Measurements from ENCODE around the gene CASP2. TPM values are rescaled to one million over a fixed set of nuclear protein-coding genes. Genes with fewer than 3 reads are reported as not detected.
A peak's percentile ranks its signal among the peaks of the same experiment; 100 is the strongest.

Gene CASP2
- total RNA-seq, 1 donor from 2014 or later = 39.8 TPM

DNA sequence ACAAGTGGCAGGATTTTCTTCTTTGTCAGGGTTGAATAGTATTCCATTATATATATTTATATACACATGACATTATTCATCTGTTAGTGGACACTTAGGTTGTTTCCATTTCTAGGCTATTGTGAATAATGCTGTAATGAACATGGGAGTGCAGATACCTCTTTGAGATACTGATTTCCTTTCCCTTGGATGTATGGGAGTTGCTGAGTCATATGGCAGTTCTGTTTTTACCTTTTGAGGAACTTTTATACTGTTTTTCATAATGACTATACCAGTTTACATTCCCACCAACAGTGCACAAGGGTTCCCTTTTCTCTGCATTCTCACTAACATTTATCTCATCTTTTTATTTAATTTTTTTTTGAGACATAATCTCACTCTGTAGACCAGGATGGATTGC lies 26.0 kb downstream of the CASP2 start:
- DNase-seq (ENCODE audit: low spot score) = no peak
- no peak for TF ChIP-seq EZH2phosphoT487 (IDR thresholded peaks at IDR 0.05)
- TF ChIP-seq EZH2 (IDR thresholded peaks at IDR 0.05) = no peak
- TF ChIP-seq CTCF (IDR thresholded peaks at IDR 0.05) = no peak
- H3K9me3 ChIP-seq (ENCODE audit: low read depth) = no peaks in the 10 kb centered on the region
- H4K20me1 ChIP-seq (ENCODE audit: low read depth) = no peaks in the 10 kb centered on the region
- H3K27ac ChIP-seq = no peak overlapping the region
- no peak overlapping the region for H2AFZ ChIP-seq (replicated peaks)
- H3K4me1 ChIP-seq = no peaks in the 10 kb centered on the region
- no peak overlapping the region for H3K27ac Mint-ChIP-seq
- H3K9ac ChIP-seq = no peak overlapping the region
- H3K36me3 ChIP-seq = no peaks in the 10 kb centered on the region
- H3K27me3 Mint-ChIP-seq (ENCODE audit: insufficient read depth, low read depth) = peaks cover 8% of the 10 kb centered on the region
- no peak overlapping the region for H3K4me3 Mint-ChIP-seq
- H3K27me3 ChIP-seq = no peaks in the 10 kb centered on the region
- H3K4me2 ChIP-seq = no peak overlapping the region
- peaks cover 14% of the 10 kb centered on the region for H3K36me3 Mint-ChIP-seq
- H3K79me2 ChIP-seq (ENCODE audit: low read depth) = no peaks in the 10 kb centered on the region
- H3K9me3 Mint-ChIP-seq = no peaks in the 10 kb centered on the region
- no peaks in the 10 kb centered on the region for H3F3A ChIP-seq (ENCODE audit: low read depth)
- H3K4me1 Mint-ChIP-seq = peaks cover 19% of the 10 kb centered on the region
- no peak overlapping the region for H3K4me3 ChIP-seq

DNA sequence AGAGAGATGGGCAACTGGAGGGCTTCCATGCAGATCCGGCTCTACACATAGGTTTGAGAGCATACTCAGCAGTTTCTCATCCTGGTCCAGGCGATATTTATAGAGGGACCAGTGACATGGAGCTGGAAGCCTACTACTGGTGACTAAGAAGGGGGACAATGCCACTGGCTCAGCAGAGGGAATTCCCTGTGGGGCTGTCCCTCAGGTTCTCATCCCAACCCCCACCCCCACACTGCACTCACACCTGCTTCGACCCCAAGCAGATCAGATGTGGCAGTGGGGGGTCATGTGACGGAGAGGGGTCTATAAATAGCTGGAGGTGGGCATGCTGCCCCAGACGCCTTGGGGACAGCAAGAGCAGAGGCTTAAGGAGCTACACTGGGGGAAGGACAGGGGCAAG lies 27.6 kb downstream of the CASP2 start, which contains the start of gene CLCN1:
CLCN1 (plus strand) TSS at position 336 of the 400 bp plus-strand sequence. CDS start 102 bp downstream, outside the sequence.
- H3K27ac Mint-ChIP-seq = peak within 1 kb of the TSS; percentile 42
- Histone ChIP-seq H3K4me3 (no peak within 1 kb of the TSS), H3K4me1 (no peaks in the 10 kb centered on the region), H3K27me3 (no peaks in the 10 kb centered on the region), H3K27ac (no peak within 1 kb of the TSS), H3F3A (ENCODE audit: low read depth) (no peaks in the 10 kb centered on the region), H3K36me3 (no peaks in the 10 kb centered on the region), H3K79me2 (ENCODE audit: low read depth) (no peaks in the 10 kb centered on the region), H3K9ac (no peak within 1 kb of the TSS), H2AFZ (replicated peaks) (no peak within 1 kb of the TSS), H3K4me2 (no peak within 1 kb of the TSS), H4K20me1 (ENCODE audit: low read depth) (no peaks in the 10 kb centered on the region), H3K9me3 (ENCODE audit: low read depth) (no peaks in the 10 kb centered on the region)
- H3K4me3 Mint-ChIP-seq = no peak within 1 kb of the TSS
- H3K27me3 Mint-ChIP-seq (ENCODE audit: insufficient read depth, low read depth) = peaks cover 12% of the 10 kb centered on the region
- TF ChIP-seq EZH2phosphoT487 (IDR thresholded peaks at IDR 0.05) = no peak
- no peak for TF ChIP-seq EZH2 (IDR thresholded peaks at IDR 0.05)
- no peak for TF ChIP-seq CTCF (IDR thresholded peaks at IDR 0.05)
- peaks cover 19% of the 10 kb centered on the region for H3K4me1 Mint-ChIP-seq
- H3K36me3 Mint-ChIP-seq = peaks cover 6% of the 10 kb centered on the region
- no peaks in the 10 kb centered on the region for H3K9me3 Mint-ChIP-seq
- DNase-seq (ENCODE audit: low spot score) = no peak

- no peak overlapping the region for H3K27ac Mint-ChIP-seq
- Histone ChIP-seq H3K79me2 (ENCODE audit: low read depth) (no peaks in the 10 kb centered on the region), H3K4me3 (no peak overlapping the region), H3K36me3 (no peaks in the 10 kb centered on the region), H3K27me3 (no peaks in the 10 kb centered on the region), H2AFZ (replicated peaks) (no peak overlapping the region), H3K9ac (no peak overlapping the region), H3K9me3 (ENCODE audit: low read depth) (no peaks in the 10 kb centered on the region), H4K20me1 (ENCODE audit: low read depth) (no peaks in the 10 kb centered on the region), H3K4me2 (no peak overlapping the region), H3K4me1 (no peaks in the 10 kb centered on the region), H3F3A (ENCODE audit: low read depth) (no peaks in the 10 kb centered on the region), H3K27ac (no peak overlapping the region)
- peaks cover 14% of the 10 kb centered on the region for H3K27me3 Mint-ChIP-seq (ENCODE audit: insufficient read depth, low read depth)
- peaks cover 6% of the 10 kb centered on the region for H3K36me3 Mint-ChIP-seq
- peaks cover 19% of the 10 kb centered on the region for H3K4me1 Mint-ChIP-seq
- H3K9me3 Mint-ChIP-seq = no peaks in the 10 kb centered on the region
- no peak overlapping the region for H3K4me3 Mint-ChIP-seq
- no peak for DNase-seq (ENCODE audit: low spot score)
- no peak for TF ChIP-seq CTCF (IDR thresholded peaks at IDR 0.05)
Observed at GRCh38 chr7:143316492-143316891, 28.3 kb downstream of the CASP2 start.

All from neural progenitor cell (in vitro differentiated cells).